ENCODE data around the gene ZNF648.

DNA sequence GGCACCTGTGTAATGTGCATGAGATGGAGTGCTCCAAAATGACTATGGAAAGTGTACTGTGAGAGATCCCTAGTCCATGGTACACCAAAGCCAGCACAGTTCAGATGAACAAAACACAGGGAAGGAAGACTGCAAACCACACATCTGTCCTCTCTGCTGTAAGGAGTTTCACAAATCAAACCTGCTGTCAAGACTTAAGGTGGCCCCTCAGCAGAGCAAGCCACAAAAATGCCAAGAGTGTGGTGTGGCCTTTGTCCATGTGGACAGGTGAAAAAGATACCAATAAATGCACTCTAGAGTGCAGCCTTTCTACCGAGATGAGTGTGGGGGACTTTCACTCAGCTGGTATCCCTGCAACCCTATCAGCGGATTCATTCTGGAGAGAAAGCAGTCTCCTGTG is 12.9 kb downstream of the ZNF648 start:
- no peak for TF ChIP-seq POLR2A (IDR thresholded peaks at IDR 0.05)
- TF ChIP-seq, protein P1, sequence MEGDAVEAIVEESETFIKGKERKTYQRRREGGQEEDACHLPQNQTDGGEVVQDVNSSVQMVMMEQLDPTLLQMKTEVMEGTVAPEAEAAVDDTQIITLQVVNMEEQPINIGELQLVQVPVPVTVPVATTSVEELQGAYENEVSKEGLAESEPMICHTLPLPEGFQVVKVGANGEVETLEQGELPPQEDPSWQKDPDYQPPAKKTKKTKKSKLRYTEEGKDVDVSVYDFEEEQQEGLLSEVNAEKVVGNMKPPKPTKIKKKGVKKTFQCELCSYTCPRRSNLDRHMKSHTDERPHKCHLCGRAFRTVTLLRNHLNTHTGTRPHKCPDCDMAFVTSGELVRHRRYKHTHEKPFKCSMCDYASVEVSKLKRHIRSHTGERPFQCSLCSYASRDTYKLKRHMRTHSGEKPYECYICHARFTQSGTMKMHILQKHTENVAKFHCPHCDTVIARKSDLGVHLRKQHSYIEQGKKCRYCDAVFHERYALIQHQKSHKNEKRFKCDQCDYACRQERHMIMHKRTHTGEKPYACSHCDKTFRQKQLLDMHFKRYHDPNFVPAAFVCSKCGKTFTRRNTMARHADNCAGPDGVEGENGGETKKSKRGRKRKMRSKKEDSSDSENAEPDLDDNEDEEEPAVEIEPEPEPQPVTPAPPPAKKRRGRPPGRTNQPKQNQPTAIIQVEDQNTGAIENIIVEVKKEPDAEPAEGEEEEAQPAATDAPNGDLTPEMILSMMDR (IDR thresholded peaks at IDR 0.05), result no peak
